G401.6 (cell line): ENCODE data around the gene CD163L1.
"Not testable (repeated sequence)": the region's sequence is repeated elsewhere in the genome, so short reads cannot be mapped to it uniquely, and the experiment has no call there.

Experiments
- FAIRE-seq: peaks from 2 replicates; lab custom pipeline; 2012; peaks lifted over from hg19 to GRCh38; lab: Jason Lieb, UNC

CD163L1 gene

DNA sequence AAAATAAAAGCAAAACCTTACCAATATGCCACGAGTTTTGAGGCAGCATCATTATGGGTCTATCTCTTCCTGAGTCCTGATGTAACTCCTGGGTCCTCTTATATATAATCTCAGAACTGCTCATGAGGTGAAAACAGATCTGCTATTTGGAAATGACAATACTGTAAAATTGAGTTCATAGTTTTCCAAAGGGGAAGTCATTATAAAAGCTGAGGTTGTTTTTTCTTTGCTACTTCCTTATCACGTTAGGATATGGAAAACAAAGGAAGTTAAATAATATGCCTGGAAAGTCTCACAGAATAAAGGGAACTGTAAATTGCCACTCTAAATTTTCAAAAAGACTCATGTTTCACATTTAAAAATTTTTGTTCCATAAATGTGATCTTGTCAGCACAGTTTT is at the start of gene CD163L1:
Gene CD163L1, minus strand, starts transcription at position 78 of the 400 bp plus-strand sequence. Its CDS starts 26 bp downstream, at position 52.
- FAIRE-seq: no peak

- FAIRE-seq: no peak
Observed at GRCh38 chr12:7493006-7493405, 49.1 kb upstream of the CD163L1 start.

GRCh38 chr12:7486512-7486911 is 42.6 kb upstream of the CD163L1 start:
- no peak for FAIRE-seq

GRCh38 chr12:7485095-7485494 is 41.1 kb upstream of the CD163L1 start:
- FAIRE-seq: no peak

DNA sequence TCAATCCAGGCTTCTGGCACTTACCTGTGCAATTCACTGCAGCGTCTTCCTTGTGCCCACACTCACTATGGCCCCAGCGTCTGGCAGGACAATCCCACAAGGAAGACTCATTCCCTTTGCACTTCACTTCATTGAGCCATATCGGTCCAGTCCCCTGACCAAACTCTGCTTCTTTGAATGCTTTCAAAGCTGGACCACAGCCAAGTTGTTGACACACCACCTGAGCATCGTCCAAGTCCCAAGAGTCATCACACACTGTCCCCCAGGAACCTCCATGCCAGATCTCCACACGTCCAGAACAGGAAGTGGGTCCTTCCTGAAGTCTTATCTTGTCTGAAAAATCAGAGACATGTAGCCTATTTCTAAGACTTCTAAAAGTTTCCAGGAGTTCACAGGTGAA is 39.4 kb upstream of the CD163L1 start:
- no peak for FAIRE-seq

DNA sequence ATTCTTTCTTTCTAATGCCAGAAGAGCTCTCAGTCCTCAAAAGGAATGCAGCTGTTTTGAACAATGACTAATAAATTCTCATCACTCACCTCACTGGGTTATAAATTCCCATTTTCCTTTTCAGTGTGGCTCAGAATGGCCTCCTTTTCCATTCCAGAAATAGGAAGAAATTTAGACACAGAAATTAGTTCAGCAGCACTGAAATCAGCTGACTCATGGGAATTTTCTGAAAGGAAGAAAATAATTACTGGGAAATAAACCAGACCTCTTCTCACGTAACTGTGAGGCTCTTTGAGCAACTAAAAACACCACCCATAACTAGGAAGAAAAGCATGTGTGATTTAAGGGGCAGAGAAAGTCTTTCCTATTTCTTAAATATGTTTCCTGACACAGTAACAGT is 35.8 kb upstream of the CD163L1 start:
- no peak for FAIRE-seq

DNA sequence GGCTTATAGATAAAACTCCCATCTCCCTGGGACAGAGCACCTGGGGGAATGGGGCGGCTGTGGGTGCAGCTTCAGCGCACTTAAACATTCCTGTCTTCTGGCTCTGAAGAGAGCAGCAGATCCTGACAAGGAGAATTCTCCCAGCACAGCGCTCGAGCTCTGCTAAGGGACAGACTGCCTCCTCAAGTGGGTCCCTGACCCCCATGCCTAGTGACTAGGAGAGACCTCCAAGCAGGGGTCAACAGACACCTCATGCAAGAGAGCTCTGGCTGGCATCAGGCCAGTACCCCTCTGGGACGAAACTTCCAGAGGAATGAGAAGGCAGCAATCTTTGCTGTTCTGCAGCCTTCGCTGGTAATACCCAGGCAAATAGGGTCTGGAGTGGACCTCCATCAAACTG is 28.1 kb upstream of the CD163L1 start:
- no peak for FAIRE-seq

DNA sequence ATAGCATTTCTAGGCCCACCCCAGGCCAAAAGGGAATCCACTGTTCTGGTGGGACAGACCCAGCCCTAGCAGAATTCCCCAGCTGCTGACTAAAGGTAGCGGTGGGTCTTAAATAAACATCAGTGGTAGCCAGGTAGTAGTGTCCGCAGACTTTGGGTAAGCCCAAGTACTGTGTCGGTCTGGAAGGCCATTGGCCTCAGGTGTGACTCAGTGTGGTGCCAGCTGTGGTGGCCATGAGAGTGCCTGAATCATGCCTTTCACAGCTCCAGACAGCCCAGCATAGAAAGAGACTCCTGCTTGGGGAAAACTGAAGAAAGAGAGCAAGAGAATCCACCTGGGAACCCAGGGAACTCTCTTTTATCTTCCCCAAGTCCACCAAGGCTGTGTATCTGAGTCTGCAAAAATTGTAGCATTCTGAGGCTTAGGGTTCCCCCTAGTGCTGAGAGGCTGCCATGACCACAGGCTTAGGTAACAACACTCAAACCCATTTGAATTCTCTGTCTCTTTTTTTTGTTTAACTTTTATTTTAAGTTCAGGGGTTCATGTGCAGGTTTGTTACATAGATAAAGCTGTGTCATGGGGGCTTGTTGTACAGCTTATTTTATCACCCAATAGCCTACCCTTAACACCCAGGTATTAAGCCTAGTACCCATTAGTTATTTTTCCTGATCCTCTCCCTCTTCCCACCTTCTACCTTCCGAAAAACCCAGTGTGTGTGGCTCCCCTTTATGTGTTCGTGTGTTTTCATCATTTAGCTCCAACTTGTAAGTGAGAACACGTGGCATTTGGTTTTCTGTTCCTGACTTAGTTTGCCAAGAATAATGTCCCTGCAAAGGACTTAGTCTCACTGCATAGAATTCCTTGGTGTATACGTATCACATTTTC is 16.7 kb upstream of the CD163L1 start:
- FAIRE-seq: no peak

DNA sequence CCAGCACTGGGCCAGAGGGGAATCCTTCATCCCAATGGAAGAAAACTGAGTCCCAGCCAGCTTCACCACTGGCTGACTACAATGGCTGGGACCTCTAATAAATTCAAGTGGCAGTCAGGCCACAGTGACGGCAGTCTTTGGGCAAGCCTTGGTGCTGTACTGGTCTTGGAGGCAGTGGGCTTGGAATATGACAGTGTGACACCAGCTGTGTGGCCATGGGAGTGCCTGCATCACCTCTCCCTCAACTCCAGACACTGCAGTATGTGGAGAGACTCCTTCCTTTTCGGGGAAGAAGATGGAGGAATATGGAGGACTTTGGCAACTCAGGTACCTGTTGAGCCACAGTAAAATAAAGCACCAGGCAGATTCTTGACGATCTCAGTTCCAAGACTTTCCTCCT is 16.0 kb upstream of the CD163L1 start:
- FAIRE-seq: no peak

DNA sequence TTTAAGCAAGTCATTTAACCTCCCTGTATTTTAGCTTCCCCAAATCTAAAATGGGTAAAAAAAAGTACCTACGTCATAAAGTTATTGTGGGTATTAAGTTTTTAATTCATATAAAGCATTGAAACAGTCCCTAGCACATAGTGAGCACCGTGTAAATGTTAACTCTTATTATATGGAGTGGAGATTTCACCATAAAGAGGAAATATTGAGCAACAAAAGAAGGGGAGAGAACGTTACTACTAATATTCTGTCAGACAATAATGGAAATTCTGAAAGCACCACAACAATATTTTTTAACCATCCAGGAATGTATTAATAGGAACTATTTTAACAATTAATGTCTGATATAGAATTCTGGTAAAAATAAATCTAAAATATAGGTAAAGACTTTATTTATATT is 7.8 kb upstream of the CD163L1 start:
- FAIRE-seq: no peak

DNA sequence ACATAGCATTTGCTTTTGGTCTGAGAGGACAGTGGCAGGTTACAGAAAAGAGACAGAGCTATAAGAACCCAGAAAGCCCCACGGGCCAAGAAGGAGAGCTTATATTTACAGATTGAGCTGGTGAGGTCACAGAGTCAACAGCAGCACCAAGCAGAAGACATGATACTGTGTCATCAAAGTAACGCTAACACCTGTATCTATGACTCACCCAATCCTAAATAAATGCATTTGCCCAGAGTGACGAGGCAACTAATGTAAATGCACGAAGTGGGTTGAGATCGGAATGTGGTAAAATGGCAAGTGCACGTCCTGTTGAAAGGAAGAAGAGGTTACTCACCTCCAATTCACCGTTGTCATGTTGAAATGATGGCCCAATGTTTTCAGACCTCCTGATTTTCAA is 6.7 kb upstream of the CD163L1 start:
- no peak for FAIRE-seq

GRCh38 chr12:7448099-7448498 is 4.1 kb upstream of the CD163L1 start:
- FAIRE-seq: no peak

- no peak for FAIRE-seq
Observed at GRCh38 chr12:7444537-7444936, 584 bp upstream of the CD163L1 start.

GRCh38 chr12:7441216-7441615 is 2.7 kb downstream of the CD163L1 start:
- no peak for FAIRE-seq

DNA sequence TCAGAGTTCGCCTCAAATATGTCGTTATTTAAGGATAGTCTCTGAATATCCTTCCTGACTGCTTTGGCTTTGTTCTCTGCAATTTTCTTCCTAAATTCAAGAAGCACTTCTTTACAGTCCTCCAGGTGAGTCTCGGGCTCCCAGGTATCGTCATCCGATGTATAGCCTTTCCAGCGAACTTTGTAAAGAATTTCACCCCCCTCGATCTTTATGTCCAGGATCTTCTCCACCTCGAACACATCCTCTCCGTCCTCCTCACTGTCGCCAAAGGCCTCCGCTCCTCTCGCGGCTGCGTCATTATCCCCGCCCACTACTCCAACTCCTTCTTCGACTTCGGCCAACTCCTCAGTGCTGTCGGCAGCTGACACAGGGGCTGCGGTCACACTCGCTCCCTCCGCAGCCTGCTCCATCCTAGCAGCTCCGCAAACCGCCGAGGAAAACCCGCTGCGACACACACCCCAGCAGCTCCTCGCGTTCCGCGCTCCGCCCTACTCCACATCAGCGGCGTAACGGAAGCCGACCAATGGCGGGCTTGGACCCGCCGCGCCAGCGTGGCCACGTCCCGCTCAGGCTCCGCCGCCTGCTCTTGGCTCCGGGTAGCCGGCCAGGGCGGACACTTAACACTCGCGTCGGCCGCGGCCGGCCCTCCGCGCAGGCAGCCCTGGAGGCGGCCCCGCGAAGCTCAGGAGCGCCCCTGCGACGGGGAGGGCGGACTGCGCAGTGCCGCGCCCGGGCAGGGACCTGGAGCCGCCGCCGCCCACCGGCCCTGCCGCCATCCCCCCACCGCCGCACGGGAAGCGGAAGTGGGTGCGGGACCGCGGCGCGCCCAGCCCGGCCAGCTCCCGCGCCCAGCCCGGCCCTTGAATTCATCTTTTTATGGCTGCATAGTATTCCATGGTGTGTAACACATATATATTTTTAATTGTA is 4.1 kb downstream of the CD163L1 start:
- no peak for FAIRE-seq

DNA sequence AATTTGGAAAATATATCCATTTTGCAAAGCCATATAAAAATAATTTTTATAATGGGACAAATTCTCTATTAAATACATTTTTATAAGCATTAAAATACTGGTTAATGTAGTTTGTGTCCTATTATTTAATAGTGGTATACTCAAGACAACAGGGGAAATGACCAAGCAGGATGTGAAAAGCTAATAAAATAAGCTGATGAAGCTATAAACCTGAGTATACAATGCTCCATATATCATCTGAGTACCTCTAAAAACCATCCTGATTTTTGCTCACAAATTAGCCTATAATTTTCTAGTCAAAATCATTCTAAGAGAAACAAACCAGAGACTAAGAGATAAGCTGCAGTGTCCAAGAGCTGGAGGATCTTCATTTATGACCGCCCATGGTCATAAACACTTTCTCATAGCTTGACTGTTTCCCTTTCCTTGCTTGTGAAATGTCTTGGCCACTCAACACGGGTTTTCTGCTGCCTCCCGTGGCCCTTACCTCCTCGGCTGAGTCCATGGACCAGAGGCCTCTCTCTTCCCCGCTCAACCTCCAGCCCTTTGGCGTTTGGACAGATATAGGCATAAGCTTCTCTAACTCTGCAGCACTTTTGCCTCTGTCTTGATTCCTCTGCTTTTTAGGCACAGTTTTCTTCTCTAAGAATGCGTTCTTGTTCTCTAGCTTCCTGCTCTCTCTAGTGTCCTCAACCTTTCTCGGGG is 5.5 kb downstream of the CD163L1 start:
- FAIRE-seq: not testable (repeated sequence)

GRCh38 chr12:7437494-7437893 is 6.5 kb downstream of the CD163L1 start:
- not testable (repeated sequence) for FAIRE-seq

- FAIRE-seq: no peak
Observed at GRCh38 chr12:7434670-7435069, 9.3 kb downstream of the CD163L1 start.

- no peak for FAIRE-seq
Observed at GRCh38 chr12:7433276-7433822, 10.6 kb downstream of the CD163L1 start.

GRCh38 chr12:7431993-7432685 is 11.8 kb downstream of the CD163L1 start:
- no peak for FAIRE-seq

GRCh38 chr12:7411343-7411742 is 32.6 kb downstream of the CD163L1 start:
- no peak for FAIRE-seq

- no peak for FAIRE-seq
Observed at GRCh38 chr12:7404275-7404674, 39.7 kb downstream of the CD163L1 start.
